GM18520 (cell line): ENCODE data around the gene ATG16L2.
"Not testable (repeated sequence)": the region's sequence is repeated elsewhere in the genome, so short reads cannot be mapped to it uniquely, and the experiment has no call there.

Experiments
- ATAC-seq: cut with Tn5 transposase; IDR thresholded peaks from one replicate; pipeline ENCODE4 v1.9.1; 2021; ENCODE audit not compliant: unreplicated experiment

The ATG16L2 gene

DNA sequence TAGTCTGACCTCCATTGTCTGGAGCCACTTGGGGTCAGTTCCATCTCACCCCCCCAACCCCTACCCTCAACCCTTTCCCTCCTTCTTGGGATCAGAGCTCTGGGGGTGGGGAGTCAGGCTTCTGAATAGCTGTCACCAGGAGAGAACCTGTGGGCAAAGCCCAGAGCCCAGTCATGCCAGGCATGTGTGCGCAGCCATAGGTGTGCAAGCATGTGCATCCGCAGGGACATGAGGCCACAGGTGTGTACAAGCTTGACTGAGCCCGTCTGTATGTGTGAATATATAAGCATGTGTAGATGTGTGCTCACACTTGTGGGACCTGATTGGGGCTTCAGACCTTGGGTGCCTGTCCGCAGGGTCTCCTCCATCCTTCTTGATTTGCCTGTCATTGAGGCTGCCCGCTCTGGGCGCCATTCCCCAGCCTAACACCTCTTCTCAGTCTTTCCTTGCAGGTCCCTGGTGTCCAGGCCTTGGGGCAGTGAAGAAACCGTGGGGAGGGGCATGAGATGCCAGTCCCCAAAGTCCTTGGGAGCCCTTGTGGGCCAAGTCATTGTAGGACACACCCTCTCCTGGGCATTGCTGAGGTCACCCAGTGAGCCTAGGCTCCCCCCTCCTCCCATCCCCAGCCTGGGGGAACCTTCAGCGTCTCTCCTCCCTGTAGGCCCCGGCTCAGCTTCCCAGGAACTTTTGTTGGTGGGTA is 9.0 kb downstream of the ATG16L2 start:
- no peak for ATAC-seq

DNA sequence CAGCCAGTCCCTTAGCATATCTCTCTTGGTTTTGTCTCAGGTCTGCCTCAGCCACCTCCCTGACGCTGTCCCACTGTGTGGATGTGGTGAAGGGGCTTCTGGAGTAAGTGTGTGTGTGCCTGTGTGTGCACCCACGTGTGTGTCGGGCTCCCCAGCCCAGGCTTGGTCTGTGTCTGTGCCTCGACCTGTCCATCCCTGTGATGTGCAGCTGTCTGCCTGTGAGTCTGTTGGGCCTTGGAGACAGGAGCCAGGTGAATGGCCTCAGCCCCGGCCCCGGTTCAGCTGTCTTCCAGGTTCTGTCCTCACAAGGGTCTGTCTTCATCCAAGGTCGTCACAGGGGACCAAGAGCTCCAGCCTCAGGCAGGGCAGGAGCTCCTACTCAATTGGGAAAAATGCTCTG is 9.8 kb downstream of the ATG16L2 start:
- no peak for ATAC-seq

DNA sequence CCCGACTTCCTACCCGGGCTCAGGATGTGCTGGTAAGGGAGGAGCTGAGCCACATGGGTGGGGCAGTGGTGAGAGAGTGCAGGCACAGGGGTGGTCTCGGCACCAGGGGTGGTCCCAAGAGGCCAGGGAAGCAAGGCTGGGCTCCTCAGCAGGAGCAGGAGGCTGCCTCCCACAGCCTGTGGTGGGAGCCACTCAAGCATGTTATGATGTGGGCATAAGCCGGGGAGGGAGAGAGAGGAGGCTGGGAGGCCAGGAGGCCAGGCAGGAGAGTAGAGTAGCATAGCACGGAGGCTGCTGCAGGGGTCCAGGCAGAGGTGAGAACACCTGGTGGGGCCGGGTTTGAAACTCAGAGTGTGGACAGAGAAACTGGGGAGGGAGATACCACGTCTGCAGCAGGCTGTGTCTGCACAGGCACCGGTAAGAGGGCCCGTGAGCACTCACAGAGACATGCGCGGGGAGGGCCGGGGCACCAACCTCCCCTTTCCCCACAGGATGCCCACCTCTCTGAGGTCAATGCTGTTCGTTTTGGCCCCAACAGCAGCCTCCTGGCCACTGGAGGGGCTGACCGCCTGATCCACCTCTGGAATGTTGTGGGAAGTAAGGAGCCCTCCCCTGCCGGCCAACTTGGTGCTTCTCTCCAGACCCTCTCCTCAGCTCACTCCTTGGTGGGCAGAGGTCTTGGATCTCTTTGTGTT is 10.7 kb downstream of the ATG16L2 start:
- no peak for ATAC-seq

DNA sequence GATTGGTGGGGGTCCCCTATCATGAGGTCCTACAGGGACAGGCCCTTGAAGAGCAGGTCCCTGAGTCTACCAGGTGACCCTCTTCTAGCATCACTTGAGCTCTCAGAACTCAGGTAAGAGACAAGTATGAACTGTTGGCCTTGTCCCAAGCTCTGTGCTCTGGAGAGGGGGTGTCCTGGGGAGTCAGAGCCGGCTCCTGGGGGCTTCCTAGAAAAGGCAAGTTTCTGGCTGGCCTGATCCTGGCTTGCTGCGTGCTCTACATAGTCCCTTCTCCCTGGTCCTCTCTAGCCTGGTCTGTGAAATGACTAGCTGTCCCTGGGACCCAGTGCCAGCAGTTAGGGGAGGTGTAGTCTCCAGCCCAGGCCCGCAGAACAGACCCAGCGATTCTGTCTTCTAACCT is 11.4 kb downstream of the ATG16L2 start:
- no peak for ATAC-seq

DNA sequence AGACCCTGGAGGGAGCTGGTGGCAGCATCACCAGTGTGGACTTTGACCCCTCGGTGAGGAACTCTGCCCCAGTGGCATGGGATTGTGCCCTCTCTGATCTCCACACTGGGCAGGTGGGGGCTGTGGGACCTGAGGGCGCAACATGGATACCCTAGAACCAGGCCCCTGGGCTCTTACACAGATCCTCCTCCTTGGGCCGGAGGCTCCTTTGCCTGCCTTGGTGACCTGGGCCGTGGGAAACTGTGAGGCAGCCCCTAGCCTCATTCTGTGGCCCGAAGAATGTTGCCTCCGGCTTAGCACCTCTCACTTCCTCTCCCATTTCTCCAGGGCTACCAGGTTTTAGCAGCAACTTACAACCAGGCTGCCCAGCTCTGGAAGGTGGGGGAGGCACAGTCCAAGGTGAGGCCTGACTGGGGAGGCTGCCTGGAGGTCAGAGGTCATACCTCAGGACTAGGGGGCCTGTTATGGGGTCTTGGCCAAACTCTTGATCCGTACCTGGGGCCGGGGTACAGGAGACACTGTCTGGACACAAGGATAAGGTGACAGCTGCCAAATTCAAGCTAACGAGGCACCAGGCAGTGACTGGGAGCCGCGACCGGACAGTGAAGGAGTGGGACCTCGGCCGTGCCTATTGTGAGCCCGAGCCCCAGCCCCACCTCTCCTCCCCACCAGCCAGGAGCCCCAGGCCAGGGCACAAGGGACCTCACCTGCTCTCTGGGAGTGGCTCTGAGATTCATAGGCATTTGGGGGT is 12.2 kb downstream of the ATG16L2 start:
- no peak for ATAC-seq

DNA sequence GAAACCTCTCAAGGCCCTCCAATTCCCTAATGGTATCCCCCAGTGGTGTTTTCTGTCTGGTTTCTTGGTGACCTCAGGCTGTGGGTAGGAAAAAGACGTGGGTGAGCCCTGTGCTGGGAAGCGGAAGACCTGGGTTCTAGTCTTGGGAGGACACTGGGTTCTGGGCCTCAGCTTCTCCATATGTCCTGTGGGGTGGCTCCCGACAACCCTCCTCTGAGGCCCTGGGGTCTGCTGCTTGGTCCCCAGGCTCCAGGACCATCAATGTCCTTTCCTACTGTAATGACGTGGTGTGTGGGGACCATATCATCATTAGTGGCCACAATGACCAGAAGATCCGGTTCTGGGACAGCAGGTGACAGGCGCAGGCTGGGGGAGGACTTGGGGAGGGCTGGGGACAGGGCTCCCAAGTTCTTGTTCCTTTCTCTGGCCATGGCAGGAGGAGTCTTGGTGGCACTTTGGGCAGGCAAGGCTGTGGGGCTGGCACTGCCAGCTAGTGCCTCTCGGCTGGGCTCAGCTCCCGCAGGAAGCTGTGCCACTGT is 12.8 kb downstream of the ATG16L2 start:
- ATAC-seq: no peak

DNA sequence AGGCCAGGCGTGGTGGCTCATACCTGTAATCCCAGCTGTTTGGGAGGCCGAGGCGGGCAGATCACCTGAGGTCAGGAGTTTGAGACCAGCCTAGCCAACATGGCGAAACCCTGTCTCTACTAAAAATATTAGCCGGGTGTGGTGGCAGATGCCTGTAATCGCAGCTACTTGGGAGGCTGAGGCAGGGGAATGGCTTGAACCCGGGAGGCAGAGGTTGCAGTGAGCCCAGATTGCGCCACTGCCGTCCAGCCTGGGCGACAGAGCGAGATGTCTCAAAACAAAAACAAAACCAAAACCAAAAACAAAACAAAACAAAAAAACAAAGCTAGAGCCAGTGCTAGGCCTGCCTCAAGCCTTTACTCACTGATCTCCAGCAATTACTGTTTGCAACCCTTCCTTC is 13.4 kb downstream of the ATG16L2 start:
- ATAC-seq: not testable (repeated sequence)

DNA sequence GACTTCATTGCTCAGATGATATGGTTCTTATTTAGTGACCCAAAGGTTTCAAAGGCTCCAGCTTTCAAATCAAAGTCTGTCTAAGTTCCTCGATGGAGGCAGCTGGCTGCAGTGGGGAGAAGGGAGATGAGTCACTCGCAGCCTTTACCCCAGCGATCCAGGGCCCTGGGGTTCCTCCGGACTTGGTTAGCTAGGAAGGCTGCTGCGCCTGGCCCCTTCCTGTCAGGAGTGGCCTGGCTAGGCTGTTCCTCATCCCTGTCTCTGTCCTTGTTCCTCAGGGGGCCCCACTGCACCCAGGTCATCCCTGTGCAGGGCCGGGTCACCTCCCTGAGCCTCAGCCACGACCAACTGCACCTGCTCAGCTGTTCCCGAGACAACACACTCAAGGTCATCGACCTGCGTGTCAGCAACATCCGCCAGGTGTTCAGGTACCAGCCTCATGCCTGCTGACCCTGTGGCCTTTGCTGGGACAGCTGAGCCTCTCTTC is 13.9 kb downstream of the ATG16L2 start:
- no peak for ATAC-seq

DNA sequence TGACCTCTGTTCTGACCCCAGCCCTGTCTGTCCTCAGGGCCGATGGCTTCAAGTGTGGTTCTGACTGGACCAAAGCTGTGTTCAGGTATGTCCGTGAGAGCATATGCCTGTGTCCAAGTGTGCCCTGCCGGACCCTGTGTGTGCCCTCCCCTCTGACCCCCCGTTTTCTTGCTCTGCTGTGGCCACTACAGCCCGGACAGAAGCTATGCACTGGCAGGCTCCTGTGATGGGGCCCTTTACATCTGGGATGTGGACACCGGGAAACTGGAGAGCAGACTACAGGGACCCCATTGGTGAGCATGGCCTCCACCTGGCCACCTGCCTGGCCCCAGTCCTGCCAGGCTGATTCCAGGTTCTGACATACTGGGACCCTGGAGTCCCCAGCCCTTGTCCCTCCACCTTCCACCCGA is 14.5 kb downstream of the ATG16L2 start:
- ATAC-seq: no peak

DNA sequence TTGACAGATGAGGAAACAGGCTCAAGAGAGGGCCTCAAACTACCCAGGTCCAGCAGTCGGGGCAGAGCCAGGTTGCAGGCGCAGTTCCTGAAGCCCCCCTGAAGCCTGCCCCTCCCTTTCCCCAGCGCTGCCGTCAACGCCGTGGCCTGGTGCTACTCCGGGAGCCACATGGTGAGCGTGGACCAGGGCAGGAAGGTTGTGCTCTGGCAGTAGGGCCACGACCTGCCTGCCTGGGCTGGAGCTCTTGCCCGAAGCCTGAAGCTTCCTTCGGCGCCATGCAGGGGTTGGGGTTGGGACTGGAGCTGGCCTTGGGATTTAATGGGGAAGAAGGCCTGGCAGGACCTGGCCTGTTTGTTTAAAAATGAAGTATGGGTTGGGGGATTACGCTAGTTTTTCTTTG is 15.0 kb downstream of the ATG16L2 start:
- no peak for ATAC-seq

DNA sequence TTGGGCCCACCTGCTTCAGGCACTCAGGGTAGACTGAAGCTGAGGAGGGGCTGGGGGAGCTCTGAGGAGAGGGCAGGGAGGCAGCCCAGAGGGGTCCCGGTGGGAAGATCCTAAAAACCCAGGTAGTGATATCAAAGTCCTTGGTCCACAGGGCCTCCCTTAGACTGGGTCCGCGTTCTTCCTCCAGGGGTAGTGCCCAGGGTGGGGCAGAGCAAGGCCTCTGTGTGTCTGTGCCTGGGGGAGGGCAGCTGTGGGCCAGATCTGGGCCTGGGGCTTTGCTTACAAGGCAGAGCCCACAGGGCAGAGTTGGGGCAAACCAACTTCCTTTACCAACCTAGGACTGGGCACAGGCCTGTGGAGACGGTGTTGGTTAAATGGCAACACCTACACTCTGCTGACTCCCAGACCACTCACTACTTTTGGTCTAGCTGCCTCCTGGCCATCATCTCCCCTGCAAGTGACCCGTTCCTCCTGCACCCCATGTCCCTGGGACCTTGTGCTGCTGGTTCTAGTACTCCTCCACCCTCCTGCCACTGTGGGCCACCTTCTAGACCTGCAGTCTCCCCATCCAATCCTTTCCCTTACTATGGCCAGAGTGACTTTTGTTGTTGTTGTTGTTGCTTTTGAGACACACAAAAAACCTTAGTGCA is 15.8 kb downstream of the ATG16L2 start:
- ATAC-seq: no peak

DNA sequence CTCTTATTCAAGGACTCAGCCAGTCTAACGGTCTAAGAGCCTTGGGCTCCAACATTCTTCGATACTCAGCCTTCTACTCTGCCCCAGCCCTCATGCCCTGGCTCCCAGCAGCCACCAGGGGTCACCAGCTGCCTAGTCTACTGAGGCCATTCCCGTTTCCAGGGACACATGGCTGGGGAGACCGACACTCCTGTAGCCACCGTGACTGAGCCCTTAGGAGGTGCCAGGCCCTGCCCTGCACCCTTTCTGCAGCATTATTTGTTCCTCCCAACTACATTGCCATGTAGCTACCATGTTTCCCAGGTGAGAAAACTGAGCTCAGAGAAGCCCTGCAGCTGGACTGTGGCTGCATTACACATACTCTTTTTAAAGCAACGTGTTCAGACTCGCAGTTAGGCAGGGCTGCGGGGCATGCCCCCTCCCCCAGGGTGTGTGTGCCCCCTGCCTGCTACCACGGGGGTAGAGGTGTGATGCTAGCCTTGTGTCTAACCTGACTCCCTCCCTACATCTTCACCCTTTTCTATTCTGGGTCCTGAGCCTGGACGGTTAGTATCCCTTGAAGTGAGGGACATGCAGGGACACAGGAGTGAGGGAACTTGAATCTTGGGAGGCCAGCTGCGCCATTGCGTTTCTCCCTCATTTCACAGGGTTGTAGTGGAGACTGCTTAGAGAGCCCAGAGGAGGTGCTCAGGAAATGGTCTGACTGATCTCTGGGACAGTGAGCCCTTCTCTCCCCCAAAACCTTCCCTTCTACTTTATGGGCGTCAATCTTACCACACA is 17.5 kb downstream of the ATG16L2 start:
- no peak for ATAC-seq

DNA sequence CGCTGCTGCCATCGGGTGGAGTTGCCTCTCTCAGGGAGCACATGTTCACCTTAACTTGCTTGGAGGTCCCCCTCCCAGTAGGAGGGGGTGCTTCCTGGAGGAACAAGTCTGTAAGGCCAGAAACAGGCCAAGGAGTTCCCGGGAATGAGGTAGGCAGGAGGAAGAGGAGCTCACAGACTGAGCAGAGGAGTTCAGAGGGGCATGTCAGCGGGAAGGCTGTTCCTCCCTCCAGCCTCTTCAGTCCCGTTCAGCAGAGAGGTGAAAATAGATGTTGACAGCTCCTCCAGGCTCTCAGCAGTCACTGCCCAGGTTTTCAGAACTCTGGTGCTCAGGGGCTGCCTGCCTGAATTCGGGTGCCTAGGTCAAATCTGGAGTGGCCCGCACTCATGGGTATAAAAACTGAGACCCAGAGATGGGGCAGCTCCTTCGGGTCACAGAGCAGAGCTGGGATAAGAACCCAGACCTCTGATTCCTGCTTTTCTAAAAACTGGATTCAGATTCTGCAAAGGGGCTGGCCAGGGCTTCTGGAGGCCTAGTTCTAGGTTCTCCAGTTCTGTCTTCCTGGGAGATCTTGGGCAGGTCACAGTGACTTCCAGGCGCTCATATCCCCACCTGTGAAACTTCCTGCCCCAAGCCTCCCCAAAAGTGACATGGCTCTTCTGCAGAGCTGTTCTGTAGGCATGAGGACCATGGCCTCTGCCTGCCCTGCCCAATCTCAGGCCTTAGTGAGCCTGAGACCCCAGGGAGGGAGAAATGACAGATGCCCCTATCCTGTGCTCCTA is 18.3 kb downstream of the ATG16L2 start:
- ATAC-seq: no peak

DNA sequence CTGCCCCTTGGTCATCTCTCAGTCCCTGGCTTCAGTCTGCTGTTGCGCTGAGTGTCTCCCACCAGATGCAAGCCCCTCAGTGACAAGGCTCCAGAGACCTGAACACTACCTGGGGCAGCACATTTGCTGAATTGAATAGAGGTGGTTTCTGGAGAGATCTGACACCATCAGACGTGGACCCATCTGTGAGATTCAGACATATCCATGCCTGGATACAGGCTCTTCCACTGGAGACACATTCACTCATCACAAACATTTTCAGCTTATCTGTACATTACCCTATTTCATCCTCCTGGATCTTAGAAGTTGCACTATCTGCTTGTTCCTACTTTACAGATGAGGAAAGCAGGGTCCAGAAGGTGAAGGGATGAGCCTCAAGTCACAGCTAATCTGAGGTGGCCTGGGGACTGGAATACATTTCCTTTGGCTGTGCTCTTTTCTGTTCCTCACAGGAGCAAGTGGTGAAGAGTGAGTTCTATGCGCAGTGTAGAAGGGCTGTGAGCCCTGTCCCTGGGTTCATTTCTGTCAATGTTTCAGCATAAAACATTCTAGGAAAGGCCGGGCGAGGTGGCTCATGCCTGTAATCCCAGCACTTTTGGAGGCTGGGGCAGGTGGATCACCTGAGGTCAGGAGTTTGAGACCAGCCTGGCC is 19.0 kb downstream of the ATG16L2 start:
- ATAC-seq: no peak

DNA sequence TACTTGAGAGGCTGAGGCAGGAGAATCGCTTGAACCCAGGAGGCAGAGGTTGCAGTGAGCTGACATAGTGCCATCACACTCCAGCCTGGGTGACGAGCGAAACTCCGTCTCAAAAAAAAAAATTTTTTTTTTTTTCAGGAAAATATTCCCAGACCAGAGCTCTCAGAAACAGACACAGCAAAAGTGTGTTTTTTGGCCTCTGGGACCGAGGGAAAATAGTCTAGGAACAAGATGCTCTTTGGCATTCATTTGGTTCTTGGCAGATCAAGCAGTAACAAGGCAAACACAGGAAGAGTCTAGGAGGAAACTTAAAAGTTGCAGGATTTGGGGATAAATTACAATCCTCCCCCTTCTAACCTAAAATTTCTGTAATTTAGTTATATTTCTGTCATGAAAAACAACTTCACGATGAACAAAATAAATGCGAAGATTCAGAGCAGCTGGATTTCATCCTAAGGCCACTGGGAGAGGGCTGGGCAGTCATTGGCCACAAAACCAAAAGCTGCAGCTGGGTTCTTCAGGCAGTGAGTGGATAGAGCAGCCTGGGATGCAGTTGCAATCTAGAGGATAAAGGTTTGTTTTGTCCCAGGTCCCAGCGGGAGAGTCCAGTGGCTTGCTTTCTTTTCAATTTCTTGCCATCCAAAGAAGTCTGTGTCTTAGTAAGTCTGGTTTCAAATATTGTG is 19.7 kb downstream of the ATG16L2 start:
- ATAC-seq: no peak

DNA sequence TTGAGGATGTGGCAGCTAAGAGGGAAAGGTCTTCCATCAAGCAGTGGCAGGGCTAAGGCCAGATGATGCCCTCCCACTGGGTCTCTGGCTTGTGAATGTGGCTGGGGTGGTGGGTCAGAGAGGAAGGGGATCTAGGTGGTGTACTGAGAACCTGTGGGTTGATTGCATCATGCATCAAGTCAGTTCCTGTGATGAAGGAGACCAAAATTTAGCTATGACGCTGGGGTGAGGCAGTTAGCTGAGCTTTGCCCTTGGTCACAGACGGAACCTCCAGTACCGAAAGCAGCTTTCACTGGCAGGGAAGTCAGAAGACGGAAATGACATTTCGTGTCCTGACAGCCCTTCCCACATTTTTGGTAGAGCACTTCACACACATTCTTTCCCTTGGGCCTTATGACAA is 20.7 kb downstream of the ATG16L2 start:
- no peak for ATAC-seq

DNA sequence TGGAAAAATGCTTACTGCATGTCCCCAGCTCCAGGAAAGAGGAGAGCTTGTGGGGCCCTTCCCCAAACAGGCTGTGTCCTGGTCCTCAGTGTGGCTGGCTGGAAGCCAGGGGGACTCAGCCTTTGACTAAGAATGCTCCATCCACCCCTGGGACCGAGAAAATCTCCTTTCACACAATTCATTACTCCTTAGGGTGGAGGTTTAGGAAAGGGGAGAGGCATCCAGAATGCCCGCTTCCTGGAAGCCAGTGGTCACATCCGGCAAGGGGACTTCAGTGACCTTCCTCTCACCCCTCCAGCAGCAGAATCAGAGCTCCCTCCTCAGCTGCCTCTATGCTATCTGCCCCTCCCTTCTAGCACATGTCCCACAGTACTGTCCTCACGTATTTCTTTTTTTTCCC is 21.9 kb downstream of the ATG16L2 start:
- ATAC-seq: no peak

DNA sequence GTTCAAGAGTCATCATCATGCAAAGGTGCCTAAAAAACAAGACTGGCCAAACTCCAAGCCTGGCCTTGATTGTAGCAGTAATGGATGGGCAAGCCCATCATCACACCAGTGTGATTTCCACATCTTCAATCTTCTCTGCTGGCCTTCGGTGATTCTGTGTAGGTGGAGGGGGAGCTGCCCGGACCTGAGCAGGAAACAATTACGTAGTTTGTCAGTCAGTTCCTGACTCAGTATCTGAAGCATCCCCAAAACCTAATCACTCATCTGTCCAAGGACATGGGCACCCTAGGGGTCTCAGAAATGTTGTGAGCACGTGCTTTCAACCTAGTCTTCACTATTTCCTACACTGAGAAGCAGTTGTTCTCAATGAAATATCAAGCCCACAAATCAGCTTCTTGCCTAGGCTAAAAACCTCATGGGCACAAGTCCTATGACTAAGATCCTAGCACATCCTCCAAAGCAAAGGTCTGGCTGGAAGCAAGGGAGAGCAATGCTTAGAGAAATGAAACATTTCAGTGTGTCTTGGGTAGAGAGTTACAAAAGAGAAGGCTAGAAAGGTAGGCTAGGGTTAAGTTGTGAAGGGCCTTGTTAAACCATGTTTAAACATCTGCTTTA is 24.6 kb downstream of the ATG16L2 start:
- no peak for ATAC-seq
